Occipital lobe (tissue), 2 donors: ENCODE results near the gene GLDC. TPM values are rescaled to one million over a fixed set of nuclear protein-coding genes. Genes with fewer than 3 reads are reported as not detected.
"Not testable (repeated sequence)": the region's sequence is repeated elsewhere in the genome, so short reads cannot be mapped to it uniquely, and the experiment has no call there.

Source experiments
- DNase-seq: peaks from one replicate; lab custom pipeline; 2025; lab: John Stamatoyannopoulos, UW
- total RNA-seq: library from RNA; depleted of rRNA; stranded (reverse); fragments of >200 nt; gene quantifications from one replicate; pipeline ENCODE4 v1.2.3, GENCODE V29; 2014

Gene GLDC
- 10.0 TPM for total RNA-seq

DNA sequence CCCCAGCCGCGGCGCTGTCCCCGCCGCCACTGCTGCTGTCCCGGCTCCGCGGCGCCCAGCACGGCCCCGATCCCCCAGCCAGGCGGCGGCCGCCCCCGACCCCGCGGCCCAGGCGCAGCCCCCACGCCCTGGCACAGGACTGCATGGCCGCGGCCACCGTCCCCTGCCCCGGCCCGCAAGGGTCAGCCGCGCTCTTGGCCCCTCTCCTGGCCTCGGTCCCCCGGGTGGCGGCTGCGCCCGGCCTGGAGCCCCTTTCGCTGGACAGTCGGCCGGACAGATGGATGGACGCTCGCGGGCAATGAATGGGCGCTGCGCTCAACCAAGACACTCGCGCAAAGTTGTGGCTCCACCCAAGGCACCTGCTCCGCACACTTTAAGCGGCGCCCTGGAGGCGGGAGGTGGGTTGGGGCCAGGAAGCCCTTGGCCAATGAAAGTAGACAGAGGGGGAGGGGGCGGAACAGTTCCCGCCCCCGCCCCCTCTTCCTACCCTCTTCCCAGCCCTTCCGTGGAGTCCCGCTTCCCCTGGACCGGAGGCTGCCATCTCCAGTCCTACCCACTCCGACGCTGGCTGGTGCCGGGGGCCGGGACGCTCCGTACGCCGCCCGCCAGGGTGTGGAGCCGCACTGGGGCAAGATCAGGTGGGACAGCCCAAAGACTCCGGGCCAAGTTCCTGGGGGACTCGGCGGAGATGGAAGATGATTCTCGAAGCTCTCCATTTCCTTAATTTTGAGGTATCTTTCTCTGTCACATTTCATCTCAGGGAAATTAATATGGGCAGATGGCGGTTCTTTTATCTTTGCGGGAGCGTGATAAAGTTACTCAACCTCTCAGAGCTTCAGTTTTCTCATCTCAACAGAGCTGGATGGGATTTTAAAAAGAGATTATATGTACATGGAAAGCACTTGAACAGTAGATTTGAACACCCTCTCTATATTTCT lies at the start of gene GLDC:
TSS of gene GLDC (minus strand) at position 375 of the 938 bp plus-strand sequence. CDS start at position 145, 230 bp downstream.
- peak; percentile 27 for DNase-seq

DNA sequence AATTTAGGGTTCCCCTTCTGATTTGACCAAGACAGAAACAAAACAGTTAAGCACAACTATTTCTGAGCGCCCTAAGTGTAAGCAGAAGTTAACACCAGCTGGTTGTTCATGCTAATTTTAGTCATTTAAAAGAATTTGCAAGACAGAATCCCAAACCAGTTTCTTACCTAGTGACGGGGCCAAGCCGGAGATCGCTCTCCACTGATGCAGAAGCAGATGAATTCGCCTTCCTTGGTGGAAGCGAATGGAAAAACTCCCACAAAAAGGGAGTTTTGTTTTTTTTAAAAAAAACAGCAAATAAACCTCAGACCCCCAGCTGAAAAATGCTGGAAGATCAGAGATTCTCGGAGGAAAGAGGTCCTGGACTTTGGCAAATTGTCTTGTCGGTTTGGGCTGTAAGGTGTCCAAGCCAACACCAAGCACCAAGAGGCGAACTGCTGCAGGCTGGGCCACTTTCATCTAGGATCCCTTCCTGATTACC lies 47.4 kb upstream of the GLDC start:
- DNase-seq, result no peak

DNA sequence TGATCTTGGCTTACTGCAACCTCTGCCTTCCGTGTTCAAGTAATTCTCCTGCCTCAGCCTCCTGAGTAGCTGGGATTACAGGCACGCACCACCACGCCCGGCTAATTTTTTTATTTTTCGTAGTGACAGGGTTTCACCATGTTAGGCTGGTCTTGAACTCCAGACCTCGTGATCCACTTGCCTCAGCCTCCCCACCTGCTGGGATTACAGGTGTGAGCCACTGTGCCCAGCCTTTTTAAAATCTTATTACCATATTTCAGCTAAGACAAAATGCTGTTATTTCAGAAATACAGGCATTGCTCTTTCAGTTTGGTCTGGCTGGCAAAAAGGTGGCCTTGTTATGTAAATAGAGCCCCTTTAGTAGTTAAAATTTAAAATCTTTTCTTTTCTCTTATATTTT lies 46.9 kb upstream of the GLDC start:
- no peak for DNase-seq

DNA sequence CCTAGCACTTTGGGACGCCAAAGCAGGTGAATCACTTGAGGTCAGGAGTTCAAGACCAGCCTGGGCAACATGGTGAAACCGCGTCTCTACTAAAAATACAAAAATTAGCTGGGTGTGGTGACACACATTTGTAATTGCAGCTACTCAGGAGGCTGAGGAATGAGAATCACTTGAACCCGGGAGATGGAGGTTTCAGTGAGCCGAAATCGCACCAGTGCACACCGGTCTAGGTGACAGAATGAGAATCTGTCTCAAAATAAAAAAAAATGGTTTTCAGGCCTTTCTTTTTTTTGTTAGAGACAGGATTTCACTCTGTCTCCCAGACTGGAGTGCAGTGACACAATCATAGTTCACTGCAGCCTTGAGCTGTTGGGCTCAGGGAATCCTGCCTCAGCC lies 45.1 kb upstream of the GLDC start:
- not testable (repeated sequence) for DNase-seq

DNA sequence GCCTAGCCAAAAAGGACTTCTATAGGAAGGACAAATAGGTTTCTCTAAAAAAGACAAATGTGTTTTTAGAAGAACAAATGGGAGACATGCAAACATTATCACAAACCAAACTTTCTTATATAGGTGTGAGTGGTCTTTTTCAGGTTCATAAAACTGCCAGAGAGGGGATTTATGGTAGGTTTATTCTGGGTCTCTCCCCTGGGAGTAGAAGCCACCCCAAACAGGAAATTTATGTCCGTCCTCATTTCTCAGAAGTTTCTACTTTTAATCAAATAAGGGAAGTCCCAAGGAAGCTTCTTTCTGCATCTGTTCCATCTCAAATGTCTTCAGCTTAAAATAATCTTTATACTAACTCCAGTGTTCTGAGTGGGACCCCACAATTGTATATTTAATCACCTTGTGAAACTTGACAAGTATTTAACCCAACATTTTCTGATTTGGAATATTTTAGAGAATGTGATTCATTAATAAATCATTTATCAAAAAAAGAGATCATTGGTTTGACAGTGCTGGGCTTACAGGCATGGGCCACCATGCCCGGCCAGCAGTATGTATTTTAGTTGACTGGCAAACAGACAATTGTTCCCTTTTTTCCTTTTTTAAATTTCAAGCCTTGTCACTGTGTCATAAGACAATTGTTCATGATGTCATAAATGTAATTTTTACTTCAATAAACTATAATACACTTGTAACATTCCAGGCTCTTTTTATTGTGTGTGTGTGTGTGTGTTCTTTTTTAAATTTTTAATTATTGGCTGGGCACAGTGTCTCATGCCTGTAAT lies 44.6 kb upstream of the GLDC start:
- no peak for DNase-seq

DNA sequence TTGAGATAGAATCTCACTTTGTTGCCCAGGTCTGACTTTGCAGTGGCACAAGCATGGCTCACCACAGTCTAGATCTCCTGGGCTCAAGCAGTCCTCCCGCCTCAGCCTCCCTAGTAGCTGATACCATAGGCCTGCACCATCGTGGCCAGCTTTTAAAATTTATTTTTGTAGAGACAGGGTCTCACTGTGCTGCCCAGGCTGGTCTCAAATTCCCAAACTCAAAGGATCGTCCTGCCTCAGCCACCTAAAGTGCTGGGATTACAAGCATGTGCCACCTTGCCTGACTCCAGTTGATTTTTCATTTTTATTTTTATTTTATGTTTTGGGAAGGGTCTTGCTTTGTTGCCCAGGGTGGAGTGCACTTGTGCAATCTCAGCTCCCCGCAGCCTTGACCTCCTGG lies 41.7 kb upstream of the GLDC start:
- no peak for DNase-seq

DNA sequence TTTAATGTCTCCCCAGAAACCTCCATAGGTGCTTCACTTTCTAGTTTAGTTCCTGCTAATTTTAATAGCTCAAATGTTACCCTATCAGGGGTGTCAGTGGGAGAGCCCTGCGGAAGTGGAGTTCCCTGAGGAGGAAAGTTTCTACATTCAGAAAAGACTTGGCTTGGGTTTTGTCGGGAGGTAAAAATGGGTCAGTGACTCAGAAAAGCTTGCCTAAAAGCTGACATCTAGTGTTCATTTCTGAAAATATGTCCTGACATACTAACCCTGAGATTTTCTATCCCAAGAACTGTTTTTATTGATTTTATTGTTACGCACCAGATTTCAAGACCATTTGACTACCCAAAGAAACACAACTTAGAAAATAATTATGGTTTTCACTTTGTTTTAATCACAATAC lies 40.9 kb upstream of the GLDC start:
- DNase-seq, result no peak

DNA sequence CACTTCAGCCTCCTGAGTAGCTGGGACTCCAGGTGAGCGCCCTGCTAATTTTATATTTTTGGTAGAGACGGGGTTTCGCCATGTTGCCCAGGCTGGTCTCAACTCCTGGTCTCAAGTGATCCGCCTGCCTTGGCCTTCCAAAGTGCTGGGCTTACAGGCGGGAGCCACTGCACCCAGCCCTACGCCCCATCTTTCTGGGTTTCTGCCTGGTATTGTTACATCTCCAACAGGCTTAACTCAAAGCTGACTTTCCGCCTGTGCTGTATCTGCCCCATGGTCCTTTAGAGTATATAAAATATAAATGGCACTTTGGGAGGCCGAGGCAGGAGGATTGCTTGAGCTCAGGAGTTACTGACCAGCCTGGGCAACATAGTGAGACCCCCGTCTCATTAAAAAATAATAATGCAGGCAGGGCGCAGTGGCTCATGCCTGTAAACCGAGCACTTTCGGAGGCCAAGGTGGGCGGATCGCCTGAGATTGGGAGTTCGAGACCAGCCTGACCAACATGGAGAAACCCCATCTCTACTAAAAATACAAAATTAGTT lies 36.5 kb upstream of the GLDC start:
- DNase-seq, result no peak

DNA sequence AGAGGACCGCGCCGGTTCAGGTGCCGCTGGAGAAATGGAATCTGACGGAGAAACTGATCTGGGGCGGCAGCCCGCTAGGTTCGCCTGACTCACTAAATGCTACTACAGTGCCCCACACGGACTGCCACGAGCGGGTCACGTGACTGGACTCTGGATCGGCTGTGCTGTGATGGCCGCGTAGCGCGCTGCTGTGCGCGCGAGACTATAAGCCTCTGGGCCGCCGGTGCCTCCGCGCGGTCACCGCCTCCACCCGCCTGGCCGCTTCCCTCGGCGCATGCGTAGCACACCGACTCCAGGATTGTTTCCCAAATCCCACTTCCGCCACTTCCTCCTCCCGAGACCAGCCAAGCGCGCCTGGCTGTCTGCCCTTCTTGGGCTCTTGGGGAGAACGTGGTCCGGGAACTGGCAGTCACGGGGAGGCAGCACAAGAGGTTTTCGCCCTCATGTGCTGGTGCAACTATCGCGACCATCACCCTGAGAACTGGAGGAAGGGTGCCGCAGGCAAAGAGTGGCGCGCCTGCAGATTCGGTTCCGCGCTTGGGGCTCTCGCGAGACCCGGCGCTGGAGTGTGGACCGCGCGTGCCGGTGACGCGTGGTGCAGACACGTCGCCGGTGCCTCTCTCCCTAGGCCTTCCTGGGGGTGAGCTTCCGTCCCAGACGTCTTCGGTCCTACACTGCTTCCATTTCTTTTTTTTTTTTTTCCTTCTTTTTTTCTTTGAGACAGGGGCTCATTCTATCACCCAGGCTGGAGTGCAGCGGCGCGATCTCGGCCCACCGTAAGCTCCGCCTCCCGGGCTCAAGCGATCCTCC lies 35.8 kb upstream of the GLDC start:
- peak; percentile 94 for DNase-seq

DNA sequence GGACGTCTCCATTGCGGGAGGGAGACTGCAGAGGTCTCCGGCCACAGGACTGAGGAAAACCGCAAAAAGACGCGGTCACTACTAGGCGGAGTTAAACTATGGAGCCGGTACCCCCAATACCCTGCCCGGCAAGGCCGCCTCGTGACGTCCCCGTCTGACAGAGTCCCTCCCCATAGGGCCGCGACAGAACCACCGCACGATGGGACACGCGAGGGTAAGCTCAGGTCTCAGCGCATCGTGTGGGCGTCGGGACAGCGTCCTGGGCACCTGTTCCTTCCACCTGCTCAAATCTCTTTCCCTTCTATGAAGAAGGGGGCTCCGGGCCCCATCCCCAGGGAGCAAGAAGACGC lies 35.2 kb upstream of the GLDC start:
- peak; percentile 48 for DNase-seq

DNA sequence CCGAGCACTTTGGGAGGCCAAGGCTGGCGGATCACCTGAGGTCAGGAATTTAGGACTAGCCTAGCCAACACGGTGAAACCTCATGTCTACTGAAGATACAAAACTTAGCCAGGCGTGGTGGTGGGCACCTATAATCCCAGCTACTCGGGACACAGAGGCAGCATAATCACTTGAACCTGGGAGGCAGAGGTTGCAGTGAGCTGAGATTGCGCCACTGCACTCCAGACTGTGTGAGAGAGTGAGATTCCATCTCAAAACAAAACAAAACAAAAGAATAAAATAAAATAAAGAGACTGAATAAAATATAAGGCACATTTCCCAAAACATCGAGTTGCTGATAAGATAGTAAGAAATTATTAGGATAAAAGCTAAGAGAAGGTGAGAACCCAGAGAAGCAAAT lies 32.3 kb upstream of the GLDC start:
- DNase-seq, result no peak

DNA sequence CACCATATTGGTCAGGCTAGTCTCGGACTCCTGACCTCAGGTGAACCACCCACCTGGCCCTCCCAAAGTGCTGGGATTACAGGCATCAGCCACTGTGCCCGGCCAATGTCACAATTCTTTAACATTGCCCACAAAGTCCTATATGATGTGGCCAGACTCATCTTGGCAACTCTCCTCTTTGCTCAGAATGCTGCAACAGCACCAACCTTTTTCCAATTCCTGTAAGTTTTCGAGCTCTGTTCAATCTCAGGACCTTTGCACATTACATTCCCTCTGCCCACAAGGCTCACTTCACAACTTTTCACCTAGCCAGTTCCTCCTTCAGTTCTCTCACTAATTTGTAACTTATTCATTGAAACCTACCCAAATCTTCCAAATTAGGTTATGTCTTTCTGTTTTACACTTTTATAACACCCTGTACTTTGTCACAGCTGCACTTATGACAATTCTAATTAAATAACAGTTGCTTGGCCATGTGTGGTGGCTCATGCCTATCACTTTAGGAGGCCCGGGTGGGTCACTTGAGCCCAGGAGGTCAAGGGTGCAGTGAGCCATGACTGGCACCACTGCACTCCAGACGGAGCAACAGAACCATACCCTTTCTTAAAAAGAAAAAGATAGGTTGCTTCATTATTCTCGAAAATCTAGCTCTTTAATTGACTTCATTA lies 30.9 kb upstream of the GLDC start:
- no peak for DNase-seq

DNA sequence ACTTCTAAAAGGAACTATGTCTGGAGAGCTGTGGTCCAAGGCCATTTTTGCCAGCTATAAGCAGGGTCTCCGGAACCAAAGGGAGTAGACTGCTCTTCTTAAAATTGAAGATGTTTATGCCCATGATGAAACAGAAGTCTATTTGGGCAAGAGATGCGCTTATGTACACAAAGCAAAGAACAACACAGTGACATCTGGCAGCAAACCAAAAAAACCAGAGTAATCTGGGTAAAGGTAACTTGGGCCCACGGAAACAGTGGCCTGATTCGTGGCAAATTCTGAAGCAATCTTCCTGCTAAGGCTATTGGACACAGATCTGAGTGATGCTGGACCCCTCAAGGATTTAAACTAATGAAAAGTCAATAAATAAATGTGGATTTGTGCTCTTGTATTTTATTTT lies 29.7 kb upstream of the GLDC start:
- no peak for DNase-seq

DNA sequence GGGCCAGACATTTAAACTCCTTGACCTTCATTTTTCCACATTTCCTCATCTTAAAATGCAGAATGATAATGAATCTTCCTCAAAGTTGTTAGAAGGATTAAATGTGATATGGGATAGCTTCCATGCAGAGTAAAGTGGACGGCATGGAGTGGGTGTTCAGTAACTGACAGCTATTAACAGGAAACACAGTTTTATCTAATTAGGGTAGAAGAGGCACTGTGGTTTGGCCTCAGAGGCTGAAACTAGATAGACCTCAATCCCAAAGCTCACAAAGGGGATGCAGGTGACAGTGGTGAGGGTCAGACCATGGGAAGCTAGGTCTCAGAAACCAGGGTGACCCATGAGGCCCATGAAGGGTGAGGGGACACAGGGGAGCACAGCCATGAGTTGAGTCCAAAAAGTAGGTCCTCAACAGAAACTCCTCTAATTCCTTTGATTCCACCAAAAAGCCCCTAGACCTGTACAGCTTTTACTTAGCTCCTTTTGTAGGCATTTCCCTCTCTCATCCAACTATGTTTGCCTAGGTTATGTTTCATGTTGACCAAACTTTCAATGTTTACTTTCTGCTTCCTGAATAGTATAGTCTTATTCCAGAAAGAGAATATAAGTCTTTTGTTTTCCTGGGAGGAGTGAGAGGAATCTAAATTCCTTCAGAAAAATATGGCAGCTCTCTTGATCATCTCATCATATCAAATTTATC lies 27.9 kb upstream of the GLDC start:
- DNase-seq, result no peak

DNA sequence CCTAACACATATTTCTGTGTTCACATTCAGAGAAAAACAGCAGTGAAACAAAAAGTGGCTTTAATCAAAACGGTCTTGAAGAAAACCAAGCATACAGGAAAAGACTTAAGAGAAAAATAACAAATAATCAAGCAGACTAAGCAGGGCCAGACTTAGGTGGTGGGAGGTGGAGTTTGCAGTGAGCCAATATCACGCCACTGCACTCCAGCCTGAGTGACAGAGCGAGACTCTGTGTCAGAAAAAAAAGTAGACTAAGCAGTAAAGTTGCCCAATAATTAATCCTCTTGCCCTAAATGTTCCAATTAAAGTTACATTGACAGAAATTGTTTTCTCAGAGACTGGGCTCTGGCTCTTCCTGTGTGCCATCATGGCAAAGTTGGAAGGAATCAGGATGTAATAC lies 26.6 kb upstream of the GLDC start:
- no peak for DNase-seq

DNA sequence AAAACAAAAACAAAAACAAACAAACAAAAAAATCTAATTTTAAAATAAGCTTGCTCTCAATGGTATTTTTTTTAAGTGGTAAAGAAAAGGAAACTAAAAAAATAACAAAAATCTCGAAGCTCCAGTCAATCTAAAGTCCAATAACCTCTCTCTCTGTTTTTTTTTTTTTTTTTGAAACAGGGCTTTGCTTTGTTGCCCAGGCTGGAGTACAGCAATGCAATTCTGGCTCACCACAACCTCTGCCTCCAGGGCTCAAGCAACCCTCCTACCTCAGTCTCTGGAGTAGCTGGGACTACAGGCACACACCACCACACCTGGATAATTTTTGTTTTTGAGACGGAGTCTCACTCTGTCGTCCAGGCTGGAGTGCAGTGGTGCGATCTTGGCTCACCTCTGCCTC lies 25.9 kb upstream of the GLDC start:
- DNase-seq, result no peak

DNA sequence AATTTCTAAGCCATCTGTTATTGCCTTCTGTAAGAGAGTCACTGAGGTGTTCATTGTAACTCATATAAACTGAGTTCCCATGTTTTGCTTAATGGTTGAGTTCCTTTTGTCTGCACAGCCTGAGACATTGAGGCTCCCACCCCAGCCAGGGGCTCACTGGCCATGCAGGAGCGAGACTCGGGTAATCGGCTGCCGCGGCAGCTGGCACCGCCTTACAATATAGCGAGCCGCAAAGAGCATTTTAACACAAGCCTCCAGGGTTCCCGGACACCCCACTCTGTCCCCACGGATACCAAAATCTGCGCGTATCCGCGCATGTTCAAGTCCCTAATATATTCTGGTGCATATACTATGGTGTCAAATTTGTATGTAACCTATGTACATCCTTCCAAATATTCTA lies 24.4 kb upstream of the GLDC start:
- DNase-seq, result no peak

DNA sequence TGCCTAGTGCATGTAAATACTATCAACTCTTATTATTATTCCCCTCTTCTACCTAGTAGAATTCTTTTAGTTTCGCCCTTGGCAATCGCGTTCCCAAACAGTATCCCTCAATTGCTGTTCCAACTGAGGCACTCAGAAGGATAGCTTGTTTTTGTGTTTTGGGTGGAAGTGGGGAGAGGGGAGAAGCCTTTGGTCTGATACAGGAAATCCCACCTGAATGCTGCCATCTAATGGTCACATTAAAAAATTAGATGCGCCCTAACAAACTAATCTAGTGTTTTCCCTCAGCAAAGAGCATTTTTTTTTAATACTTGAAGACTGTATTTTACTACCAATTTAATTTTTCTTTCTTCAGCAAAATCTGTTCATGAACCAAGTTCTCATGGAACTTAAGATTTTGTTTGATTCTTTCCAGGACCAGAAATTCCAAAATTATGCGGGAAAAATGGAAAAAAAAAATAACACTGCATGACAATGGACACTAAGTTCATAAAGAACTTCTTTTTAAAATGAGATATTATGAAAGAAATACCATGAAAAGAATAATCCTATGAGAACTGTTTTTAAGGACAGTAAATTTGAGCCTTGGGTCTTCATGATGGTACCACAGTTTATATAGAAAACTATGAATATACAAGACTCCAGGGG lies 22.2 kb upstream of the GLDC start:
- DNase-seq, result no peak

DNA sequence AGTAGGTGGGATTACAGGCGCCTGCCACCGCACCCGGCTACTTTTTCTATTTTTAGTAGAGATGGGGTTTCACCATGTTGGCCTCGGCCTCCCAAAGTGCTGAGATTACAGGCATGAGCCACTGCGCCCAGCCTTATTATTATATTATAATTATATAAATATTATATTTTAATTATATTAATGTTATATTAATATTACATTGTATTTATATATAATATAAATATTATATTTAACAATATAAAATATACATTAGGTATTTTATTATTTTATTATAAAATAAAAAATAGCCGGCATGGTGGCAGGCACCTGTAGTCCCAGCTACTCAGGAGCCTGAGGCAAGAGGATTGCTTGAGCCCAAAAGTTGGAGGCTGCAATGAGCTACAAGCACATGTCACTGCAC lies 21.6 kb upstream of the GLDC start:
- DNase-seq, result no peak

DNA sequence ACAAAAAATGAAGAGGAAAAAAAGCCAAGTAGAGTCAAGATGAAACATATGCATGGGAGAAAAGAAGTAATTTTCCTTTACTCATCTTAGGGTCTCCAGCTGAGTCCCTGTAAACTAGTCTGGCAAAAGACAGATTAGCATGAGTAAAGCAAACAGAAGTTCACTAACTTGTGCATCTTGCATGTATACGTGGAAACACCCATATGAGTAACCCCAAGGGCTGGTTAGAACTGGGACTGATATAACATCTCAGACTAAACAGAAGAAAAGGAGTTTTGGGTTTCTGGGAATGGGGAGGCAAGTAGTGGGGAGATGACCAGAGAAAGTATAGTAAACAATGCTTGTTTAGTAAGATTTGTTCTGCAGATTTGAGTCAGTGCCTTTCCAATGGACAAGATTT lies 20.1 kb upstream of the GLDC start:
- DNase-seq, result no peak
